GM19238 (cell line): ENCODE data around the gene SAMD13.

Experiments
- DNase-seq: peaks from one replicate; pipeline ENCODE4 v3.0.0; 2011; ENCODE audit warnings: low spot score; ENCODE audit not compliant: insufficient read length

SAMD13 gene

GRCh38 chr1:84370831-84371394, 69.4 kb downstream of the SAMD13 start:
- DNase-seq = no peak

GRCh38 chr1:84373436-84374141, 72.1 kb downstream of the SAMD13 start:
- DNase-seq = no peak

- no peak for DNase-seq
Observed at GRCh38 chr1:84374991-84375696, 73.6 kb downstream of the SAMD13 start.

GRCh38 chr1:84376000-84376910, 74.7 kb downstream of the SAMD13 start:
- DNase-seq = no peak

GRCh38 chr1:84377480-84378095, 76.1 kb downstream of the SAMD13 start:
- no peak for DNase-seq

- no peak for DNase-seq
Observed at GRCh38 chr1:84379138-84379916, 77.8 kb downstream of the SAMD13 start.

- DNase-seq = no peak
Observed at GRCh38 chr1:84379917-84380180, 78.3 kb downstream of the SAMD13 start.

- no peak for DNase-seq
Observed at GRCh38 chr1:84382127-84382526, 80.6 kb downstream of the SAMD13 start.

GRCh38 chr1:84385347-84385746, 83.8 kb downstream of the SAMD13 start:
- no peak for DNase-seq

- DNase-seq = no peak
Observed at GRCh38 chr1:84386716-84387479, 85.4 kb downstream of the SAMD13 start.

- DNase-seq = no peak
Observed at GRCh38 chr1:84387480-84388163, 86.1 kb downstream of the SAMD13 start.

GRCh38 chr1:84390226-84390625, 88.7 kb downstream of the SAMD13 start:
- DNase-seq = no peak

GRCh38 chr1:84398175-84399155, 97.0 kb downstream of the SAMD13 start, which contains the start of gene DNASE2B:
Gene DNASE2B (plus strand): TSS chr1:84398484. CDS start chr1:84398565, 81 bp downstream.
- no peak for DNase-seq
